Activated CD8-positive, alpha-beta T cell treated with anti-CD3 and anti-CD28 coated beads for 36 hours (primary cell): Measurements from ENCODE around the gene DMBT1. TPM values are rescaled to one million over a fixed set of nuclear protein-coding genes. Genes with fewer than 3 reads are reported as not detected.

Experiments used
- ATAC-seq: fragments of 200-7000 bp; cut with Tn5 transposase; one replicate; pipeline ENCODE4 v1.10.0; 2021; ENCODE audit warnings: mild to moderate bottlenecking, moderate library complexity
- CTCF ChIA-PET: fragments of 350-600 bp; sonication (Branson Sonifier 250); formaldehyde crosslinking; loops from one replicate; lab custom pipeline; 2021; ENCODE audit warnings: antibody characterized with exemption; lab: Charles Lee
- POLR2A ChIA-PET: fragments of 350-600 bp; sonication (Branson Sonifier 250); formaldehyde crosslinking; loops from one replicate; lab custom pipeline; 2021; ENCODE audit warnings: antibody characterized with exemption; lab: Charles Lee
- DNase-seq: peaks from one replicate; pipeline ENCODE4 v3.0.0-alpha.2; 2020
- H3K27ac Mint-ChIP-seq: one replicate; pipeline ENCODE4 v1.8.0; 2021; ENCODE audit warnings: mild to moderate bottlenecking, mixed read lengths
- H3K27me3 Mint-ChIP-seq: one replicate; pipeline ENCODE4 v1.8.0; 2021; ENCODE audit warnings: mixed read lengths
- H3K36me3 Mint-ChIP-seq: one replicate; pipeline ENCODE4 v1.8.0; 2021; ENCODE audit warnings: low read depth, mixed read lengths
- H3K4me1 Mint-ChIP-seq: one replicate; pipeline ENCODE4 v1.8.0; 2021; ENCODE audit warnings: low read depth, mixed read lengths
- H3K4me3 Mint-ChIP-seq: one replicate; pipeline ENCODE4 v1.8.0; 2021; ENCODE audit warnings: mild to moderate bottlenecking, moderate library complexity, mixed read lengths
- H3K9me3 Mint-ChIP-seq: one replicate; pipeline ENCODE4 v1.8.0; 2021; ENCODE audit warnings: mixed read lengths
- intact Hi-C: fragments of 100-400 bp; cut with micrococcal nuclease; formaldehyde crosslinking; loops from one replicate; pipeline ENCODE4 v1.10.0; 2022
- total RNA-seq, 2 experiments: library from RNA; stranded (reverse); gene quantifications; one replicate each; pipeline ENCODE4 v1.2.3, GENCODE V29; 2021
- TF ChIP-seq, protein P1 (sequence below): fragments of 200-600 bp; IDR thresholded peaks from one replicate; pipeline ENCODE4 v1.8.0; 2022; ENCODE audit warnings: antibody characterized with exemption, mild to moderate bottlenecking

DMBT1 gene
- total RNA-seq, 2 experiments from 2014 or later = not detected

- ATAC-seq = no peak
- intact Hi-C loops = no loop called here
- POLR2A ChIA-PET = interaction anchor here (0.7 kb wide), 1 partner anchor 59 kb away, joined by 3 read pairs; no protein-coding TSS in a partner anchor
- TF ChIP-seq, protein P1, sequence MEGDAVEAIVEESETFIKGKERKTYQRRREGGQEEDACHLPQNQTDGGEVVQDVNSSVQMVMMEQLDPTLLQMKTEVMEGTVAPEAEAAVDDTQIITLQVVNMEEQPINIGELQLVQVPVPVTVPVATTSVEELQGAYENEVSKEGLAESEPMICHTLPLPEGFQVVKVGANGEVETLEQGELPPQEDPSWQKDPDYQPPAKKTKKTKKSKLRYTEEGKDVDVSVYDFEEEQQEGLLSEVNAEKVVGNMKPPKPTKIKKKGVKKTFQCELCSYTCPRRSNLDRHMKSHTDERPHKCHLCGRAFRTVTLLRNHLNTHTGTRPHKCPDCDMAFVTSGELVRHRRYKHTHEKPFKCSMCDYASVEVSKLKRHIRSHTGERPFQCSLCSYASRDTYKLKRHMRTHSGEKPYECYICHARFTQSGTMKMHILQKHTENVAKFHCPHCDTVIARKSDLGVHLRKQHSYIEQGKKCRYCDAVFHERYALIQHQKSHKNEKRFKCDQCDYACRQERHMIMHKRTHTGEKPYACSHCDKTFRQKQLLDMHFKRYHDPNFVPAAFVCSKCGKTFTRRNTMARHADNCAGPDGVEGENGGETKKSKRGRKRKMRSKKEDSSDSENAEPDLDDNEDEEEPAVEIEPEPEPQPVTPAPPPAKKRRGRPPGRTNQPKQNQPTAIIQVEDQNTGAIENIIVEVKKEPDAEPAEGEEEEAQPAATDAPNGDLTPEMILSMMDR = no peak
- CTCF ChIA-PET = interaction anchor here (0.8 to 2.2 kb wide), 3 partner anchors 16 to 36 kb away, joined by 3 to 16 read pairs (median 3); no protein-coding TSS in a partner anchor
- H3K36me3 Mint-ChIP-seq = no peaks in the 10 kb centered on the region
- DNase-seq = no peak
- H3K27ac Mint-ChIP-seq = no peak overlapping the region
- H3K9me3 Mint-ChIP-seq = no peaks in the 10 kb centered on the region
- no peaks in the 10 kb centered on the region for H3K27me3 Mint-ChIP-seq
- H3K4me3 Mint-ChIP-seq = no peak overlapping the region
- H3K4me1 Mint-ChIP-seq = peaks cover 13% of the 10 kb centered on the region
These were observed 10.1 kb upstream of the DMBT1 start for GRCh38 chr10:122550427-122550826.

GRCh38 chr10:122550983-122551382 is 9.6 kb upstream of the DMBT1 start:
- CTCF ChIA-PET = interaction anchor here (0.8 to 2.2 kb wide), 3 partner anchors 15 to 36 kb away, joined by 3 to 16 read pairs (median 3); no protein-coding TSS in a partner anchor
- Mint-ChIP-seq H3K4me1 (peaks cover 13% of the 10 kb centered on the region), H3K9me3 (no peaks in the 10 kb centered on the region), H3K36me3 (no peaks in the 10 kb centered on the region), H3K27me3 (no peaks in the 10 kb centered on the region), H3K27ac (peak overlapping the region; percentile 15), H3K4me3 (no peak overlapping the region)
- TF ChIP-seq, protein P1 = no peak
- POLR2A ChIA-PET = interaction anchor here (0.7 kb wide), 1 partner anchor 60 kb away, joined by 3 read pairs; no protein-coding TSS in a partner anchor
- intact Hi-C loops = no loop called here
- peak; percentile 5 for ATAC-seq
- no peak for DNase-seq

DNA sequence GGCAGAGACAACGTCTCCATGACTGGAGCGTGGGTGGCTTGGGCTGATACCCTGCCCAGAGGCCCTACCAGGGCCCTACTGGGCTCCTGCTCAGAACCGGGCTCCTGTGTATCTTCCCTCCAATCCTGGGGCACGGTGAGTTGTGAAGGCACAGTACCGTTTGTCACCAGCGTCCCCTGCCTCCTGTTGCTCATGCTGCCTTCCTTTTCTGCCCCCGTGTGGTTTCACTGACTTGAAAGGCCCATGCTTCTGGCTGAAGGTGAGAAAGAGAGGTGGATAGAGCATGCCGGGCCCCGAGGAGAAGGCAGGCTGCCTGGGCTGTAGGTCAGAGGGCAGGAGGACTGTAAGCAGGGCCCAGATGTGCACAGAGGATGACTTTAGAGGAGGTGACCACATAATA is 9.1 kb upstream of the DMBT1 start:
- H3K27ac Mint-ChIP-seq = peak overlapping the region; percentile 15
- TF ChIP-seq, protein P1 = no peak
- H3K36me3 Mint-ChIP-seq = no peaks in the 10 kb centered on the region
- intact Hi-C loops = no loop called here
- H3K9me3 Mint-ChIP-seq = no peaks in the 10 kb centered on the region
- CTCF ChIA-PET = interaction anchor here (1.1 to 2.2 kb wide), 2 partner anchors 15 to 26 kb away, joined by 3 to 16 read pairs; no protein-coding TSS in a partner anchor
- H3K27me3 Mint-ChIP-seq = no peaks in the 10 kb centered on the region
- ATAC-seq = peak; percentile 96
- peak; percentile 79 for DNase-seq
- no peak overlapping the region for H3K4me3 Mint-ChIP-seq
- POLR2A ChIA-PET = interaction anchor here (0.7 kb wide), 1 partner anchor 60 kb away, joined by 3 read pairs; no protein-coding TSS in a partner anchor
- H3K4me1 Mint-ChIP-seq = peaks cover 13% of the 10 kb centered on the region

DNA sequence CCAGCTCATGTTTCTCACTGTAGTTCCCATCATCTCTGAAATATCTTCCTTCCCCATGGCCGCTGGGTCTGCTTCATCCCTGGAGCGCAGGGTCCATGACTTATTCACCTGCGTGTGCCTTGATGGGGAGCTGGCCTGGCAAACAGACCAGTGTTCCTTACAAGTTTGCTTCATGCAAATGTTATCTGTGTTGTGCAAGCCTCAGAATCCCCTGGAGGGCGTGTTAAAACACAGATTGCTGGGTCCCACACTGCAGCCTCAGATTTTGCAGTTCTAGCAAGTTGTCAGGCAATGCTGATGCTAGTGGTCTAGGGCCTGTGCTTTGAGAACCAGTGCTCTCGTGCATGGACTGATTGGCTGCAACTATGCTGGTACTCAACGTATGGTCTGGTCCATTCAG is 7.2 kb upstream of the DMBT1 start:
- peaks cover 18% of the 10 kb centered on the region for H3K4me1 Mint-ChIP-seq
- intact Hi-C loops = no loop called here
- no peak overlapping the region for H3K27ac Mint-ChIP-seq

More for the DNA sequence above, 7.2 kb upstream of the DMBT1 start:
- POLR2A ChIA-PET = no interaction called here
- Mint-ChIP-seq H3K36me3 (no peaks in the 10 kb centered on the region), H3K9me3 (no peaks in the 10 kb centered on the region), H3K4me3 (no peak overlapping the region), H3K27me3 (no peaks in the 10 kb centered on the region)
- CTCF ChIA-PET = interaction anchor here (1.1 kb wide), 1 partner anchor 12 kb away, joined by 4 read pairs; no protein-coding TSS in a partner anchor
- TF ChIP-seq, protein P1 = no peak
- ATAC-seq = no peak
- no peak for DNase-seq
